Memory B cell (primary cell): ENCODE data around the gene SULT4A1.

Experiments
- ATAC-seq: fragments of 150-1000 bp; cut with Tn5 transposase; 2 replicates; pipeline ENCODE4 v1.10.0; 2021; ENCODE audit warnings: low read depth, mild to moderate bottlenecking, moderate library complexity
- DNase-seq, 2 donors: peaks; one replicate each; pipeline ENCODE4 v3.0.0; 2022; ENCODE audit warnings: low spot score in 2 of 2
- H3K27ac Mint-ChIP-seq: one replicate; pipeline ENCODE4 v1.8.0; 2022; ENCODE audit warnings: mild to moderate bottlenecking, moderate library complexity, mixed read lengths
- H3K27me3 Mint-ChIP-seq: one replicate; pipeline ENCODE4 v1.8.0; 2022; ENCODE audit warnings: mixed read lengths
- H3K36me3 Mint-ChIP-seq: one replicate; pipeline ENCODE4 v1.8.0; 2022; ENCODE audit warnings: mild to moderate bottlenecking, mixed read lengths
- H3K4me1 Mint-ChIP-seq: one replicate; pipeline ENCODE4 v1.8.0; 2022; ENCODE audit warnings: mixed read lengths
- H3K4me3 Mint-ChIP-seq: one replicate; pipeline ENCODE4 v1.8.0; 2022; ENCODE audit warnings: mild to moderate bottlenecking, moderate library complexity, mixed read lengths
- H3K9me3 Mint-ChIP-seq: one replicate; pipeline ENCODE4 v1.8.0; 2022; ENCODE audit warnings: mixed read lengths

Gene SULT4A1

GRCh38 chr22:43777286-43777685 lies 85.0 kb downstream of the SULT4A1 start:
- H3K36me3 Mint-ChIP-seq = no peaks in the 10 kb centered on the region
- H3K27ac Mint-ChIP-seq = no peak overlapping the region
- no peak for ATAC-seq
- no peak for DNase-seq
- H3K27me3 Mint-ChIP-seq = peaks cover 11% of the 10 kb centered on the region
- no peak overlapping the region for H3K4me3 Mint-ChIP-seq
- no peaks in the 10 kb centered on the region for H3K9me3 Mint-ChIP-seq
- no peaks in the 10 kb centered on the region for H3K4me1 Mint-ChIP-seq

GRCh38 chr22:43776081-43776670 lies 86.1 kb downstream of the SULT4A1 start:
- Mint-ChIP-seq H3K4me3 (no peak overlapping the region), H3K9me3 (no peaks in the 10 kb centered on the region), H3K27ac (no peak overlapping the region), H3K4me1 (no peaks in the 10 kb centered on the region), H3K27me3 (peaks cover 11% of the 10 kb centered on the region), H3K36me3 (no peaks in the 10 kb centered on the region)
- ATAC-seq = no peak
- DNase-seq = no peak
